Measurements from ENCODE around the gene TRPC4.
"Not testable (repeated sequence)": the region's sequence is repeated elsewhere in the genome, so short reads cannot be mapped to it uniquely, and the experiment has no call there.

Gene TRPC4

DNA sequence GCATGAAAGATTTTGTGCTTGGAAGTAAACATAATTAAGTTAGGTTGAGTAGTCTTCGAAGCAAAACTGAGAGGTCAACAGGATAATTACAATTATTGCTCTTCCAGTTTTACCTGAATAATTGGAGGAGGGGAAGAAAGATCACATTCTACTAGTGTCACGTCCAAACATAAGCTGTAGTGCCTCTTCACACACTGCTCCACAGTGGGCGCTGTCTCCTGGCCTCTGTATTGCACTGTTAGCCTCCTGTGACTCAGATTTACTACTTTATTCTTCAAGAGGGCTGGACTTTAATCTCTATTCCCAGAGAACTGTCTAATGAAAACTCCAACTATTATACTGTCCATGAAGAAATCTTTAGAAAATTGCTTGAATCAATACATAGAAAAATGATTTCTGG is 62.9 kb downstream of the TRPC4 start:
- no peak overlapping the region for H3K9ac ChIP-seq (ENCODE audit: low read depth, low read length, poor library complexity, severe bottlenecking)
- no peaks in the 10 kb centered on the region for H4K20me1 ChIP-seq (ENCODE audit: insufficient read depth, low read length, poor library complexity, severe bottlenecking)
- H3F3A ChIP-seq (ENCODE audit: low read depth) = no peaks in the 10 kb centered on the region
- H3K9me2 ChIP-seq (replicated peaks; ENCODE audit: low read depth, low read length) = no peaks in the 10 kb centered on the region
- no peaks in the 10 kb centered on the region for H3K36me3 ChIP-seq (ENCODE audit: insufficient read depth, low read length)
- no peak overlapping the region for H3K4me2 ChIP-seq (ENCODE audit: low read depth, low read length, poor library complexity, severe bottlenecking)
- H3K27me3 ChIP-seq (ENCODE audit: insufficient read depth, low read length, poor library complexity, severe bottlenecking) = no peaks in the 10 kb centered on the region
- no peaks in the 10 kb centered on the region for H3K4me1 ChIP-seq (ENCODE audit: insufficient read depth, low read length, poor library complexity, severe bottlenecking)
- H3K79me2 ChIP-seq (ENCODE audit: insufficient read depth, low read length) = no peaks in the 10 kb centered on the region
- H3K4me3 ChIP-seq (ENCODE audit: low read length, poor library complexity, severe bottlenecking) = no peak overlapping the region
- H2AFZ ChIP-seq (ENCODE audit: low read length) = no peak overlapping the region
- TF ChIP-seq, protein P1, sequence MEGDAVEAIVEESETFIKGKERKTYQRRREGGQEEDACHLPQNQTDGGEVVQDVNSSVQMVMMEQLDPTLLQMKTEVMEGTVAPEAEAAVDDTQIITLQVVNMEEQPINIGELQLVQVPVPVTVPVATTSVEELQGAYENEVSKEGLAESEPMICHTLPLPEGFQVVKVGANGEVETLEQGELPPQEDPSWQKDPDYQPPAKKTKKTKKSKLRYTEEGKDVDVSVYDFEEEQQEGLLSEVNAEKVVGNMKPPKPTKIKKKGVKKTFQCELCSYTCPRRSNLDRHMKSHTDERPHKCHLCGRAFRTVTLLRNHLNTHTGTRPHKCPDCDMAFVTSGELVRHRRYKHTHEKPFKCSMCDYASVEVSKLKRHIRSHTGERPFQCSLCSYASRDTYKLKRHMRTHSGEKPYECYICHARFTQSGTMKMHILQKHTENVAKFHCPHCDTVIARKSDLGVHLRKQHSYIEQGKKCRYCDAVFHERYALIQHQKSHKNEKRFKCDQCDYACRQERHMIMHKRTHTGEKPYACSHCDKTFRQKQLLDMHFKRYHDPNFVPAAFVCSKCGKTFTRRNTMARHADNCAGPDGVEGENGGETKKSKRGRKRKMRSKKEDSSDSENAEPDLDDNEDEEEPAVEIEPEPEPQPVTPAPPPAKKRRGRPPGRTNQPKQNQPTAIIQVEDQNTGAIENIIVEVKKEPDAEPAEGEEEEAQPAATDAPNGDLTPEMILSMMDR (conservative IDR thresholded peaks at IDR 0.05; ENCODE audit: low read length) = no peak
- TF ChIP-seq EZH2phosphoT487 (IDR thresholded peaks at IDR 0.05; ENCODE audit: borderline replicate concordance) = no peak
- H3K9me3 ChIP-seq (ENCODE audit: insufficient read depth, low read depth, low read length) = no peaks in the 10 kb centered on the region

DNA sequence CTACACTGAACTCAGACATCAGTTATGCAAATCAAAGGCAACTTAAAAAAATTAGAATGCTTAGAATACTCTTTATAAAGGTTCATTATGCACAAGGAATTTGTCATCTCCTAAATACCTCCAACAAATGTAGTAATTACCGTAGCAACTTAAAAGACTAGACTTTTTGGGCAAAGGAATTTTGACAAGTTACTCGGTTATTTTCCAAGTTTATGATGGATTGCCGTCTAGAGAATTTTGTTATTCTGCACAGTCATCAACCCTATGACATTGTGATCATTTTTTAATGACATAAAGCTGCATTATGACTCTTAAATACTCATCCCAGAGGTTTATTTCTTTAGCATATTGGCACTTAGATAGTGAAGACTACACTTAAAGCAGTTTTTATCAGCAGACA is 71.9 kb downstream of the TRPC4 start:
- Histone ChIP-seq H3K27me3 (ENCODE audit: insufficient read depth, low read length, poor library complexity, severe bottlenecking) (no peaks in the 10 kb centered on the region), H2AFZ (ENCODE audit: low read length) (no peak overlapping the region)
- TF ChIP-seq, protein P1 (conservative IDR thresholded peaks at IDR 0.05; ENCODE audit: low read length) = no peak
- no peak for TF ChIP-seq EZH2phosphoT487 (IDR thresholded peaks at IDR 0.05; ENCODE audit: borderline replicate concordance)

DNA sequence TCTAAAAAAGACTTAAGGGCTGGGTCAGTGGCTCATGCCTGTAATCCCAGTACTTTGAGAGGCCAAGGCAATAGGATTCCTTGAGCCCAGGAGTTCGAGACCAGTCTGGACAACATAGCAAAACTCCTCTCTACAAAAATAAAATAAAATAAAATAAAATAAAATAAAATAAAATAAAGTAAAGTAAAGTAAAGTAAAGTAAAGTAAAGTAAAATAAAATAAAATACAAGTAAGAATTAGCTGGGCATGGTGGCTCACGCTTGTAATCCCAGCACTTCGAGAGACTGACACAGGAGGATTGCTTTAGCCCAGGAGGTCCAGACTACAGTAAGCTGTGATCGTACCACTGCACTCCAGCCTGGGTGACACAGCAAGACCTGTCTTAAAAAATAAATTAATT is 72.8 kb downstream of the TRPC4 start:
- not testable (repeated sequence) for H2AFZ ChIP-seq (ENCODE audit: low read length); H3K9ac ChIP-seq (ENCODE audit: low read depth, low read length, poor library complexity, severe bottlenecking); H3K9me3 ChIP-seq (ENCODE audit: insufficient read depth, low read depth, low read length); H3K27me3 ChIP-seq (ENCODE audit: insufficient read depth, low read length, poor library complexity, severe bottlenecking); H4K20me1 ChIP-seq (ENCODE audit: insufficient read depth, low read length, poor library complexity, severe bottlenecking); H3K9me2 ChIP-seq (replicated peaks; ENCODE audit: low read depth, low read length); H3K79me2 ChIP-seq (ENCODE audit: insufficient read depth, low read length); H3F3A ChIP-seq (ENCODE audit: low read depth); H3K4me3 ChIP-seq (ENCODE audit: low read length, poor library complexity, severe bottlenecking); H3K36me3 ChIP-seq (ENCODE audit: insufficient read depth, low read length); H3K4me2 ChIP-seq (ENCODE audit: low read depth, low read length, poor library complexity, severe bottlenecking); H3K4me1 ChIP-seq (ENCODE audit: insufficient read depth, low read length, poor library complexity, severe bottlenecking)

More for the DNA sequence above, 71.9 kb downstream of the TRPC4 start:
- Histone ChIP-seq H3K79me2 (ENCODE audit: insufficient read depth, low read length) (no peaks in the 10 kb centered on the region), H3F3A (ENCODE audit: low read depth) (no peaks in the 10 kb centered on the region), H3K4me1 (ENCODE audit: insufficient read depth, low read length, poor library complexity, severe bottlenecking) (no peaks in the 10 kb centered on the region), H3K4me2 (ENCODE audit: low read depth, low read length, poor library complexity, severe bottlenecking) (no peak overlapping the region), H3K36me3 (ENCODE audit: insufficient read depth, low read length) (no peaks in the 10 kb centered on the region), H3K9ac (ENCODE audit: low read depth, low read length, poor library complexity, severe bottlenecking) (no peak overlapping the region), H3K9me3 (ENCODE audit: insufficient read depth, low read depth, low read length) (no peaks in the 10 kb centered on the region), H3K9me2 (replicated peaks; ENCODE audit: low read depth, low read length) (no peaks in the 10 kb centered on the region), H4K20me1 (ENCODE audit: insufficient read depth, low read length, poor library complexity, severe bottlenecking) (no peaks in the 10 kb centered on the region), H3K4me3 (ENCODE audit: low read length, poor library complexity, severe bottlenecking) (no peak overlapping the region)

DNA sequence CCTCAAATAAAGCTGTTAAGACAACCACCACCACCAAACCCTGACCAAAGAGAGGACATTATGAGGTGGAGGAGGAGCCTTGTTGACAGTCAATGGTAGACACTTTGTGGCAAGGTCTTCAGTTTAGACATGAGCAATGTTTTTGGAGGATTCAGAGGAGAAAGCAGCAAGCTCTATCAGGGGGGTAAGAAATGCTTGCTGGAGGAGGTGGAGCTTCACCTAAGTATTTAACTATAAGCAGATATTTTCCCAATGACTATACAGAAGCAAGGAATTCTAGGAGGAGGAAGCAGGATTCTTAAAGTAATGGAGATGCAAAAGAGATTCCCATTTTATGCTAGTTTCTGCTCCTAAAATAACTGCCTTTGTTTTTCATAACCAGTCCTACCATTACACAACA is 74.2 kb downstream of the TRPC4 start:
- H3K4me2 ChIP-seq (ENCODE audit: low read depth, low read length, poor library complexity, severe bottlenecking) = no peak overlapping the region
- H3K4me3 ChIP-seq (ENCODE audit: low read length, poor library complexity, severe bottlenecking) = no peak overlapping the region
- H2AFZ ChIP-seq (ENCODE audit: low read length) = no peak overlapping the region
- no peaks in the 10 kb centered on the region for H3K79me2 ChIP-seq (ENCODE audit: insufficient read depth, low read length)
- no peaks in the 10 kb centered on the region for H3K27me3 ChIP-seq (ENCODE audit: insufficient read depth, low read length, poor library complexity, severe bottlenecking)
- no peaks in the 10 kb centered on the region for H3K4me1 ChIP-seq (ENCODE audit: insufficient read depth, low read length, poor library complexity, severe bottlenecking)
- no peaks in the 10 kb centered on the region for H3F3A ChIP-seq (ENCODE audit: low read depth)
- H3K9me3 ChIP-seq (ENCODE audit: insufficient read depth, low read depth, low read length) = no peaks in the 10 kb centered on the region
- no peaks in the 10 kb centered on the region for H3K9me2 ChIP-seq (replicated peaks; ENCODE audit: low read depth, low read length)
- no peaks in the 10 kb centered on the region for H4K20me1 ChIP-seq (ENCODE audit: insufficient read depth, low read length, poor library complexity, severe bottlenecking)
- no peak overlapping the region for H3K9ac ChIP-seq (ENCODE audit: low read depth, low read length, poor library complexity, severe bottlenecking)
- H3K36me3 ChIP-seq (ENCODE audit: insufficient read depth, low read length) = no peaks in the 10 kb centered on the region
- TF ChIP-seq, protein P1 (conservative IDR thresholded peaks at IDR 0.05; ENCODE audit: low read length) = no peak
- no peak for TF ChIP-seq EZH2phosphoT487 (IDR thresholded peaks at IDR 0.05; ENCODE audit: borderline replicate concordance)
